K562 (cell line): ENCODE data around the gene GPR162. TPM values are rescaled to one million over a fixed set of nuclear protein-coding genes. Genes with fewer than 3 reads are reported as not detected.

Experiments
- CC2D1A ChIP-seq: fragments of 450-650 bp; IDR thresholded peaks from 2 replicates; pipeline ENCODE4 v1.6.1; 2017; ENCODE audit warnings: mild to moderate bottlenecking
- HCFC1 ChIP-seq: IDR thresholded peaks from 2 replicates; pipeline ENCODE4 v1.6.1; 2012; ENCODE audit warnings: low read depth, low read length, improper control_type of control experiment
- KDM1A ChIP-seq, 2 experiments: fragments of 450-650 bp; IDR thresholded peaks; 2 replicates each; pipeline ENCODE4 v1.6.1; 2016; ENCODE audit warnings: mild to moderate bottlenecking in 2 of 2
- NCOA6 ChIP-seq: fragments of 450-650 bp; IDR thresholded peaks from 2 replicates; pipeline ENCODE4 v1.6.1; 2017; ENCODE audit warnings: mild to moderate bottlenecking
- PHF21A ChIP-seq: fragments of 450-650 bp; IDR thresholded peaks from 2 replicates; pipeline ENCODE4 v1.6.1; 2017; ENCODE audit warnings: low read depth, borderline replicate concordance
- POLR2A ChIP-seq: fragments of 450-650 bp; conservative IDR thresholded peaks from 2 replicates; pipeline ENCODE4 v1.6.1; 2016
- PRMT5 ChIP-seq: sonication (generic); formaldehyde crosslinking; IDR thresholded peaks from 2 replicates; pipeline ENCODE4 v1.5.0; 2020; ENCODE audit warnings: missing genetic modification reagents
- SAFB2 ChIP-seq: fragments of 200-400 bp; formaldehyde crosslinking; IDR thresholded peaks from 2 replicates; pipeline ENCODE4 v1.6.1; 2018; ENCODE audit warnings: borderline replicate concordance, low read length, low read depth, moderate library complexity; ENCODE audit not compliant: severe bottlenecking
- SMC3 ChIP-seq: conservative IDR thresholded peaks from 2 replicates; pipeline ENCODE4 v1.6.1; 2011; ENCODE audit warnings: low read depth, low read length, improper control_type of control experiment; ENCODE audit not compliant: insufficient read depth
- TEAD1 ChIP-seq, 2 experiments: fragments of 450-650 bp in 1 of 2; sonication (generic) in 1 of 2; formaldehyde crosslinking; IDR thresholded peaks; 2 replicates each; pipeline versions ENCODE4 v1.4.0 to v1.8.0; 2020 to 2022; ENCODE audit warnings: mild to moderate bottlenecking in 2 of 2, missing genetic modification reagents in 1 of 2
- ZFP1 ChIP-seq: fragments of 450-650 bp; formaldehyde crosslinking; IDR thresholded peaks from 2 replicates; pipeline ENCODE4 v1.4.0; 2020; ENCODE audit warnings: mild to moderate bottlenecking, mixed read lengths
- polyA plus RNA-seq, 8 experiments: library from polyadenylated mRNA; depleted of rRNA in 4 of 8; stranded (reverse) in 5 of 8; unstranded in 3 of 8; fragments of >200 nt; fragmentation: Nextera tagmentation in 2 of 8; fragmentation: Illumina TruSeq in 1 of 8; extraction: Ambion mirVana in 2 of 8; extraction: Trizol in 1 of 8; gene quantifications; 2 replicates each; pipeline versions ENCODE4 v1.2.1 to v1.2.3, GENCODE V29; 2011 to 2014; ENCODE audit warnings: inconsistent platforms in 1 of 8, missing spikeins in 1 of 8
- total RNA-seq, 7 experiments: library from RNA; depleted of rRNA in 6 of 7; stranded (reverse); fragments of >200 nt in 6 of 7; fragmentation: Illumina TruSeq in 2 of 7; extraction: Trizol in 2 of 7; gene quantifications; 2 replicates each; pipeline versions ENCODE4 v1.2.1 to v1.2.3, GENCODE V29; 2011 to 2021; ENCODE audit warnings: low replicate concordance in 1 of 7
- TF ChIP-seq, protein P1 (sequence below), 2 experiments: fragments of 450-650 bp; formaldehyde crosslinking in 1 of 2; IDR thresholded peaks; 2 replicates each; pipeline versions ENCODE4 v1.4.0 to v1.6.1; 2014 to 2020; ENCODE audit warnings: mild to moderate bottlenecking in 2 of 2, borderline replicate concordance in 1 of 2, low read depth in 1 of 2
- TF ChIP-seq, protein P2 (sequence below), 3 experiments: IDR thresholded peaks in 2 of 3; conservative IDR thresholded peaks in 1 of 3; 2 replicates each; pipeline ENCODE4 v1.5.1; 2011 to 2012; ENCODE audit warnings: low read length in 3 of 3, mild to moderate bottlenecking in 3 of 3, control low read depth in 2 of 3, improper control_type of control experiment in 1 of 3, inconsistent platforms in 1 of 3, low read depth in 1 of 3, mixed read lengths in 1 of 3, moderate library complexity in 1 of 3; ENCODE audit not compliant: insufficient read depth in 2 of 3
- TF ChIP-seq, protein P3 (sequence below): sonication (generic); formaldehyde crosslinking; IDR thresholded peaks from 2 replicates; pipeline ENCODE4 v1.8.0; 2022; ENCODE audit warnings: missing genetic modification reagents, mild to moderate bottlenecking, moderate library complexity, borderline replicate concordance
- TF ChIP-seq, protein P4 (sequence below): fragments of 450-650 bp; formaldehyde crosslinking; IDR thresholded peaks from 2 replicates; pipeline ENCODE4 v1.4.0; 2022; ENCODE audit warnings: mild to moderate bottlenecking, moderate library complexity

GPR162 gene
- total and polyA plus RNA-seq, 9 of the 15 experiments (the other 6 are each of a cell fraction or from before 2014, with no cell fraction given) = 0.65 to 1.8 (median 1.1) TPM; not detected in 2

DNA sequence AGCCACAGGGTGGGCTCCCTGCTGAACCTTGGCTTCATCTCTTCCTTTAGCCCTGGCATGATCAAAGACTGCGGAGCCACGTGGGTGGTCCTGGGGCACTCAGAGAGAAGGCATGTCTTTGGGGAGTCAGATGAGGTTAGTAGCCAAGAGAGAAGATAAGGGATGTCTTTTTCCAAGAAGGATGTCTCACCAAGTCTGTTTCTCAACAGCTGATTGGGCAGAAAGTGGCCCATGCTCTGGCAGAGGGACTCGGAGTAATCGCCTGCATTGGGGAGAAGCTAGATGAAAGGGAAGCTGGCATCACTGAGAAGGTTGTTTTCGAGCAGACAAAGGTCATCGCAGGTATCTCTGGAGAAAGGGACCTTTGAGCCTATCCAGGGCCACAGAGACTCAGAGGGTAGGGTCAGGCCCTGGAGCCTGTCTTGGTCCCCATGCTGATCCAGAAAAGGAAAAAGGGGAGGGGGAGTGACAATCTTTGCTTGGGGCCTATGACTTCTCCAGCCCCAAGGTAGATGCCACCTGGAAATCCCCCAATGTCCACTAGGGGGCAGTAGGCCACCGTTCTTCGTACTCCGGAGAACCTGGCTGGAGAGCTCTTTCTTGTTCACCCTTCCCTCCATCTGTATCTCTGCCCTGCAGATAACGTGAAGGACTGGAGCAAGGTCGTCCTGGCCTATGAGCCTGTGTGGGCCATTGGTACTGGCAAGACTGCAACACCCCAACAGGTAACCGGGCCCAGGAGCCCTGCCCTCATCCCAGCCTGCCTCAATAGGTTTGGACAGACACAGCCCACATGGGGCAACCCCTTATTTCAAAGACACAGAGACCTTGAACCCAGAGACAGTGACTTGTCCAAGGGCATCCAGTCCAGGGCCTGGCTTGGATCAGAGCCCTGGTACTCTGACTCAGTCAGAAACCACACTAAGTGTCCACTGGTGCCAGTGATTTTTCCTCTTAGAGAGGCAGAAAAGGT lies 47.7 kb downstream of the GPR162 start (continued):
- TF ChIP-seq SMC3 (0 out of 2 replicates have a peak, but pooled peaks have one; percentile 7), NCOA6 (no peak), SAFB2 (no peak), HCFC1 (no peak), TEAD1 (CRISPR knock-in tag; IDR thresholded peaks at IDR 0.05) (no peak), KDM1A (IDR thresholded peaks at IDR 0.05) (0 out of 4 replicates have a peak, but pooled peaks of 1 of the 2 experiments have one; percentile 15), PRMT5 (CRISPR knock-in tag) (no peak), ZFP1 (CRISPR knock-in tag) (no peak), CC2D1A (no peak), POLR2A (peak; percentile 17; the same call in 1 of the 2 replicates), PHF21A (no peak)
- TF ChIP-seq, protein P1, sequence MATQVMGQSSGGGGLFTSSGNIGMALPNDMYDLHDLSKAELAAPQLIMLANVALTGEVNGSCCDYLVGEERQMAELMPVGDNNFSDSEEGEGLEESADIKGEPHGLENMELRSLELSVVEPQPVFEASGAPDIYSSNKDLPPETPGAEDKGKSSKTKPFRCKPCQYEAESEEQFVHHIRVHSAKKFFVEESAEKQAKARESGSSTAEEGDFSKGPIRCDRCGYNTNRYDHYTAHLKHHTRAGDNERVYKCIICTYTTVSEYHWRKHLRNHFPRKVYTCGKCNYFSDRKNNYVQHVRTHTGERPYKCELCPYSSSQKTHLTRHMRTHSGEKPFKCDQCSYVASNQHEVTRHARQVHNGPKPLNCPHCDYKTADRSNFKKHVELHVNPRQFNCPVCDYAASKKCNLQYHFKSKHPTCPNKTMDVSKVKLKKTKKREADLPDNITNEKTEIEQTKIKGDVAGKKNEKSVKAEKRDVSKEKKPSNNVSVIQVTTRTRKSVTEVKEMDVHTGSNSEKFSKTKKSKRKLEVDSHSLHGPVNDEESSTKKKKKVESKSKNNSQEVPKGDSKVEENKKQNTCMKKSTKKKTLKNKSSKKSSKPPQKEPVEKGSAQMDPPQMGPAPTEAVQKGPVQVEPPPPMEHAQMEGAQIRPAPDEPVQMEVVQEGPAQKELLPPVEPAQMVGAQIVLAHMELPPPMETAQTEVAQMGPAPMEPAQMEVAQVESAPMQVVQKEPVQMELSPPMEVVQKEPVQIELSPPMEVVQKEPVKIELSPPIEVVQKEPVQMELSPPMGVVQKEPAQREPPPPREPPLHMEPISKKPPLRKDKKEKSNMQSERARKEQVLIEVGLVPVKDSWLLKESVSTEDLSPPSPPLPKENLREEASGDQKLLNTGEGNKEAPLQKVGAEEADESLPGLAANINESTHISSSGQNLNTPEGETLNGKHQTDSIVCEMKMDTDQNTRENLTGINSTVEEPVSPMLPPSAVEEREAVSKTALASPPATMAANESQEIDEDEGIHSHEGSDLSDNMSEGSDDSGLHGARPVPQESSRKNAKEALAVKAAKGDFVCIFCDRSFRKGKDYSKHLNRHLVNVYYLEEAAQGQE (IDR thresholded peaks at IDR 0.05; ENCODE audit: borderline replicate concordance) = peak; percentile 38; the same call in 1 of the 2 replicates
- TF ChIP-seq, protein P1 (CRISPR knock-in tag; IDR thresholded peaks at IDR 0.05; ENCODE audit: low read depth) = no peak
- TF ChIP-seq, protein P2, sequence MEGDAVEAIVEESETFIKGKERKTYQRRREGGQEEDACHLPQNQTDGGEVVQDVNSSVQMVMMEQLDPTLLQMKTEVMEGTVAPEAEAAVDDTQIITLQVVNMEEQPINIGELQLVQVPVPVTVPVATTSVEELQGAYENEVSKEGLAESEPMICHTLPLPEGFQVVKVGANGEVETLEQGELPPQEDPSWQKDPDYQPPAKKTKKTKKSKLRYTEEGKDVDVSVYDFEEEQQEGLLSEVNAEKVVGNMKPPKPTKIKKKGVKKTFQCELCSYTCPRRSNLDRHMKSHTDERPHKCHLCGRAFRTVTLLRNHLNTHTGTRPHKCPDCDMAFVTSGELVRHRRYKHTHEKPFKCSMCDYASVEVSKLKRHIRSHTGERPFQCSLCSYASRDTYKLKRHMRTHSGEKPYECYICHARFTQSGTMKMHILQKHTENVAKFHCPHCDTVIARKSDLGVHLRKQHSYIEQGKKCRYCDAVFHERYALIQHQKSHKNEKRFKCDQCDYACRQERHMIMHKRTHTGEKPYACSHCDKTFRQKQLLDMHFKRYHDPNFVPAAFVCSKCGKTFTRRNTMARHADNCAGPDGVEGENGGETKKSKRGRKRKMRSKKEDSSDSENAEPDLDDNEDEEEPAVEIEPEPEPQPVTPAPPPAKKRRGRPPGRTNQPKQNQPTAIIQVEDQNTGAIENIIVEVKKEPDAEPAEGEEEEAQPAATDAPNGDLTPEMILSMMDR (IDR thresholded peaks at IDR 0.05 in 2 of 3, conservative IDR thresholded peaks at IDR 0.05 in 1 of 3; ENCODE audit: insufficient read depth in 2 of 3, low read depth in 1 of 3, low read length in 3 of 3) = peak; percentile 73 to 77 (median 76)
- TF ChIP-seq, protein P3, sequence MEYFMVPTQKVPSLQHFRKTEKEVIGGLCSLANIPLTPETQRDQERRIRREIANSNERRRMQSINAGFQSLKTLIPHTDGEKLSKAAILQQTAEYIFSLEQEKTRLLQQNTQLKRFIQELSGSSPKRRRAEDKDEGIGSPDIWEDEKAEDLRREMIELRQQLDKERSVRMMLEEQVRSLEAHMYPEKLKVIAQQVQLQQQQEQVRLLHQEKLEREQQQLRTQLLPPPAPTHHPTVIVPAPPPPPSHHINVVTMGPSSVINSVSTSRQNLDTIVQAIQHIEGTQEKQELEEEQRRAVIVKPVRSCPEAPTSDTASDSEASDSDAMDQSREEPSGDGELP (CRISPR knock-in tag) = peak; percentile 34; the same call in 1 of the 2 replicates
- TF ChIP-seq, protein P4, sequence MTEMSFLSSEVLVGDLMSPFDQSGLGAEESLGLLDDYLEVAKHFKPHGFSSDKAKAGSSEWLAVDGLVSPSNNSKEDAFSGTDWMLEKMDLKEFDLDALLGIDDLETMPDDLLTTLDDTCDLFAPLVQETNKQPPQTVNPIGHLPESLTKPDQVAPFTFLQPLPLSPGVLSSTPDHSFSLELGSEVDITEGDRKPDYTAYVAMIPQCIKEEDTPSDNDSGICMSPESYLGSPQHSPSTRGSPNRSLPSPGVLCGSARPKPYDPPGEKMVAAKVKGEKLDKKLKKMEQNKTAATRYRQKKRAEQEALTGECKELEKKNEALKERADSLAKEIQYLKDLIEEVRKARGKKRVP (CRISPR knock-in tag) = no peak
